Measurements from ENCODE around the gene DEPDC5.

- no peak for TF ChIP-seq POLR2A (IDR thresholded peaks at IDR 0.05)
- TF ChIP-seq CTCF (IDR thresholded peaks at IDR 0.05), result no peak
- no peak for TF ChIP-seq POLR2AphosphoS5 (IDR thresholded peaks at IDR 0.05; ENCODE audit: insufficient read depth in 1 of 2, low read depth in 1 of 2)
Measured at GRCh38 chr22:31895411-31896123, 141.7 kb downstream of the DEPDC5 start.

All from vagina (tissue), 2 donors.